ENCODE data around the gene VPS39.

DNA sequence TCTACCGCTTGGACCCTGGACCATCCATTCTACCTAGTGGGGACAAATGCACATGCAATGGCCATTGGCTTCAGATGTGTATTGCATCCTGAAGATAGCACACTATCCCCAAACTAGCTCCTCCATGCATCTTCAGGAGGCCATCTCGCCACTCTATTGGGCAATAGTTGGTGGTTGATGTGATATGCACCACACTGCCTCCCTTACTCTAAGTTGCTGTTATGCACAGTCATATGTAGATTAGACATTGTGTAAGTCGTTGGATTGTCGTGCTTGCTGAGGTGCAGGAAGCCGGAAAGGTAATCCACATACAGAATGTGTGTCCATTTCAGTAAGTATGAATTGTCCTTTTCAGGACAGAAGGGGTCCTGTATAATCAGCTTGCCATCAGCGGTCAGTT lies 87.1 kb downstream of the VPS39 start:
- TF ChIP-seq, protein P1, sequence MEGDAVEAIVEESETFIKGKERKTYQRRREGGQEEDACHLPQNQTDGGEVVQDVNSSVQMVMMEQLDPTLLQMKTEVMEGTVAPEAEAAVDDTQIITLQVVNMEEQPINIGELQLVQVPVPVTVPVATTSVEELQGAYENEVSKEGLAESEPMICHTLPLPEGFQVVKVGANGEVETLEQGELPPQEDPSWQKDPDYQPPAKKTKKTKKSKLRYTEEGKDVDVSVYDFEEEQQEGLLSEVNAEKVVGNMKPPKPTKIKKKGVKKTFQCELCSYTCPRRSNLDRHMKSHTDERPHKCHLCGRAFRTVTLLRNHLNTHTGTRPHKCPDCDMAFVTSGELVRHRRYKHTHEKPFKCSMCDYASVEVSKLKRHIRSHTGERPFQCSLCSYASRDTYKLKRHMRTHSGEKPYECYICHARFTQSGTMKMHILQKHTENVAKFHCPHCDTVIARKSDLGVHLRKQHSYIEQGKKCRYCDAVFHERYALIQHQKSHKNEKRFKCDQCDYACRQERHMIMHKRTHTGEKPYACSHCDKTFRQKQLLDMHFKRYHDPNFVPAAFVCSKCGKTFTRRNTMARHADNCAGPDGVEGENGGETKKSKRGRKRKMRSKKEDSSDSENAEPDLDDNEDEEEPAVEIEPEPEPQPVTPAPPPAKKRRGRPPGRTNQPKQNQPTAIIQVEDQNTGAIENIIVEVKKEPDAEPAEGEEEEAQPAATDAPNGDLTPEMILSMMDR (IDR thresholded peaks at IDR 0.05; ENCODE audit: low read depth, low read length): no peak
- TF ChIP-seq EZH2phosphoT487 (IDR thresholded peaks at IDR 0.05; ENCODE audit: low read depth): no peak
